Activated CD4-positive, alpha-beta T cell treated with anti-CD3 and anti-CD28 coated beads for 48 hours (primary cell): ENCODE measurements around the gene VIM.

Experiments
- DNase-seq: peaks from one replicate; pipeline ENCODE4 v3.0.0-alpha.2; 2020

Gene VIM

GRCh38 chr10:17228091-17229015, at the start of gene VIM:
Gene VIM (plus strand): TSS chr10:17228241. CDS start chr10:17229423, 1,182 bp downstream.
- DNase-seq, result peak; percentile 89

- no peak for DNase-seq
Measured at GRCh38 chr10:17179002-17179401, 49.0 kb upstream of the VIM start.

GRCh38 chr10:17181110-17181509, 46.9 kb upstream of the VIM start:
- DNase-seq, result no peak

DNA sequence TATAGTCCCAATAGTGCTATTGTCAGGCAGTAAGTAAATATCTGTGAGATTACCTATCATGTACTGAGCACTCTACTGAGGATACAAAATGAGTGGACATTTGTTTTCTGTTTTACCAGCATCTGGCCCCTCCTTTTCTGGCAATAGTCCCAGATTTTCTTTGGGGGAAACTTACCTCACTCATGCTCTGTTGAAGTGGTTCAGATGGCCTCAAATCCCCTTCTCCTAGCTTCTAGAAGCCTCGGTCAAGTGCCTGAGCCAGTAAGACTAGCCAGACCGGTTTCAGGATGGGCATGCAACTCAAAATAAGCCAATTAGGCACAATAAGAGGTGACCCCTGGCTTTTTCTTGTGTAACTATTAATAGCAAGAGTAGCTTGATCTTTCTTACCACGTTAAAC, 46.3 kb upstream of the VIM start:
- DNase-seq, result no peak

- DNase-seq, result no peak
Measured at GRCh38 chr10:17183110-17183509, 44.9 kb upstream of the VIM start.

- no peak for DNase-seq
Measured at GRCh38 chr10:17185873-17186272, 42.2 kb upstream of the VIM start.

- no peak for DNase-seq
Measured at GRCh38 chr10:17188644-17189172, 39.3 kb upstream of the VIM start.

GRCh38 chr10:17190602-17191001, 37.4 kb upstream of the VIM start:
- no peak for DNase-seq

GRCh38 chr10:17195083-17195482, 33.0 kb upstream of the VIM start:
- no peak for DNase-seq

- DNase-seq, result no peak
Measured at GRCh38 chr10:17196045-17196444, 32.0 kb upstream of the VIM start.

- DNase-seq, result no peak
Measured at GRCh38 chr10:17196573-17196972, 31.5 kb upstream of the VIM start.

GRCh38 chr10:17199351-17199804, 28.7 kb upstream of the VIM start:
- no peak for DNase-seq

DNA sequence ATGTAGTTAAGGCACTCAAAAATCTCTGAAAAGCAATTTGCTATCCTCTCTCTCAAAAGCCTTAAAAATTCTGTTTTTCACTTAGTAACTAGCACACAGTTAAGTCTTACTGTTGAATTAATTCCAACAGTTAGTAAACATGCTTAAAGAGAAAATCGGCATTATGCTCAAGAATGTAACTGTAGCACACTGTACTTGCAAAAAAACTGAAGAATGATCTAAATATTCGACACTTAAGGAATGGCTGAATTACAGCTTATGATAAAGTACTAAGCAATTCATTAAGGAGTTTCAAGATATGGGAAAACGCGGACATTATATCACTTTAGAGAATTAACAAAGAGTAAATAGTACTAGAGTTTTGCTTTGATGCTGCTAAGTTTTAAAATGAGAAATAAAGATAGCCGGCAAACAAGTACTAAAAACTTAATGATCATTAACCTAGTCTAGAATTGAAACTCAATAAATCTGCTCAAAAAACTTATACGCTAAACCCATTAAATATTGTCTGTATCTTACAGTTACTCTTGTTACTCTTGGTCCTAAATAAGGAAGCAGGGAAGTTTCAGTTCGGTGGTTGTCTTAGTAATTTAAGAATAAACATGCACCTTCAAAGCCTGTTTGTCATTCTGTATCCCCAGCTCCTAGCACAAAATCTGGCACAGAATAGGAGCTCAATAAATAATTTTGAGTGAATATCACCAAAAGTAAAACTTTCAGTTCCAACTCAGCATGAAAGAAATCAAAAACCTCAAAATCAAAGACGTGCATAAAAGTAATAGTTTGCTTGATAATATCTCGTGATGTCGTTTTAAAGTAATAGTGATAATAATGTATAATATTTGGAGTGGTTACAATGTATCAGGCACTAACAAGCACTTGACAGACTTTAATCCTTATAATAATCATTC, 27.8 kb upstream of the VIM start:
- no peak for DNase-seq

DNA sequence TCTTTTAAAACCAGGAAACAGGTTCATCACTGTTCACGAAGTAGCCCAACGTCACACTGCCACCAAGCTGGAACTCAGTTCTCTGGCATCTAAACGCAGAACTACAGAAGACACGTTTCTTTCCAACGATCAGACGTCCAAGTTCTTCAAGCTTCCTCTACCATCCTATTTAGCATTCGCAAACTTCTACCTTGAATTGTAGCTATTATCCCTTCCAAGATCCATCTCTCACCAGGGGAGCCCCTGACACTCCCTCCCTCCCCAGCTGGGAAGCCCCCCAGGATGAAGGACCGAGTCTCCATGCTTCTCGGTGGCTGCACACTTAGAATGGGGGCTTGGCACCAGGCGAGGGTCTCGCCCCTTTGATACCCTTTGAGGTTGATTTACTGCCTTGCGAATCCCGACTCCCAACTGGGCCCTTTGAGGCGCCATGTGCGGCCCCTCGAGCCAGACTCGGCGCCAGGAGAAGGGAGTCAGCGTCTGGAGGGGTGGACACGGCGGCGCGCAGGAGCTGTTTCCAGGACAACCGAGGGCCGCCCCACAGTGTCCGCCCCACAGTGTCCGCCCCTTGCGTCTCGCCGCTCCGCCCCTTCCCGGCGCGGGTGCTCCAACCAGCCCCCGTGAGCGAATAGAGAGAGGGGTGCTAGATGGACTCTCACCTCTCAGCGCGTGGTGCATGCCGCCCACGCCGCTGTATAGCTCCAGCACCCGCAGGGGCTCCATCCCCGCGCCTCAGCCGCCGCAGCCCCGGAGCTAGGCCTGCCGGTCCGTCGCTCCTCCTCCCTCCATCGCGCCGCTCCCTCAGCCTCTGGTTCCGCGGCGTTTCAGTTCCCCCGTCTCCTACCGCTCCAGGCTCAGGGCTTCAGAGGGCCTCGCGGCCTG, 26.9 kb upstream of the VIM start, which contains the start of gene TRDMT1:
TRDMT1 (minus strand) TSS at position 761 of the 882 bp plus-strand sequence; CDS start at position 723, 38 bp downstream.
- DNase-seq, result peak; percentile 85

DNA sequence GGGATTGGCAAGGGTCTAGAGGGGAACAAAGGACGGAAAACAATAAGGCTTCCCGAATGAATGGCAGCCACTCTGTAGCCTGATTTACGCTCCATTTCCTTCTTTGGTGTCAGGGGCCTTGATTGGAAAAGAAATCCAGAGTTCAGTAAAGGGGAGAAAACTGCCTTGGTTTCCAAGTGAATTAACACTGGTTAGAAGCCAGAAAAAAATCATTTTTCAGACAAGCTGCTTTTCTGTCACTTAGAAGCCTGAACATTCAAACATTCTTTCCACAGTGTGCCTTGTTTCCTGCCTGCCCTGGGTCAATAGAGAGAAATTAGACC, 26.3 kb upstream of the VIM start:
- no peak for DNase-seq

DNA sequence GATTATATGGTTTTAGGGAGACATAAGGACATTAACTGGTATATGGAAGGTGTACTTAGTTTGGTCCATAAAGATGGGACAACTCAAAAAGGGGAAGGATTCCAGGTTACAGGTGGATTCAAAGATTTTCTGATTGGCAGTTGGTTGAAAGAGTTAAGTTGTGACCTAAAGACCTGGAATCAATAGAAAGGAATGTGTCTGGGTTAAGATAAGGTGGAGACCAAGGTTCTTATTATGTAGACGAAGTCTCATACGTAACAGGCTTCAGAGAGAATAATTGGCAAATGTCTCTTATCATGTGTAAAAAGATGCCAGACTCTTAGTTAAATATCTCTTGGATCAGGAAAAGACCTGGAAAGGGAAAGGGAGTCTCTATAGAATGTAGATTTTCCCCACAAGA, 25.5 kb upstream of the VIM start:
- DNase-seq, result no peak

GRCh38 chr10:17202999-17203398, 25.0 kb upstream of the VIM start:
- no peak for DNase-seq

GRCh38 chr10:17203416-17203815, 24.6 kb upstream of the VIM start:
- no peak for DNase-seq

- peak; percentile 52 for DNase-seq
Measured at GRCh38 chr10:17206210-17206709, 21.8 kb upstream of the VIM start.

- DNase-seq, result no peak
Measured at GRCh38 chr10:17208476-17208875, 19.6 kb upstream of the VIM start.

DNA sequence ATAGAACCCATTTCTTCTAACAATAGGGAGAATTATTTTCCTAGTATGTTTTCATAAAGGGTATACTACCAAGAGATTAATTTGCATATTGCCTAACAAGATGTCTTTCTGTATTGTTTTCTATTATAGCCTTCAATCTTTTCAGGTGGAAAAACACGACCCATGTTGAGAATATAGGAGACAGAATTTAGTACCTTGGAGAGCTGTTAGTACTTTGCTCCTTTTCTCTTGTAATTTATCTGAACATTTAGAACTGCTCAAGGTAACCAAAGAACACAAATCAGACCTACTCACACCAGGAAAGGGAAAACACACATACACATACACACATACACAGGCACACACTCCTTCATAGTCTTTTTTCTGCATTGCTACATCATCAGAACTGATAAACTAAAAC, 18.7 kb upstream of the VIM start:
- DNase-seq, result no peak

DNA sequence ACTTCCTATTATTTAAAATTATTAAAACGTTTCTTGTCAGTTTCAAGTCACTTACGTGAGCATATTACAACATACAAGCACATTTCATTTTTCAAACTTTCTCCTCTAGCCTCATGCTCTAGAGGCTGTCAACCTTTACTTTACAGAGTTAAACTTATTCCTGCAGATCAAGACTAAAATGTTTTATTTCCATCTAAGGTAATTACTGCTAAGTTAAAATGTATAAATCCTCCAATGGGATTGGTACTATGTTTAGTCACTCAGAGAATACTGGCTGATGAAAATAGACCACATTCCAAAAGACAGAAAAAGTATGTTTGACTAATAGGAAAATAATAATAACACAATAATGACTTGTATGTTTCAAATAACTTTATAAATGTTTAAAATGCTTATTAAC, 18.2 kb upstream of the VIM start:
- DNase-seq, result no peak
